Mesothelial cell of epicardium (in vitro differentiated cells): Measurements from ENCODE around the gene UBE2E3. TPM values are rescaled to one million over a fixed set of nuclear protein-coding genes. Genes with fewer than 3 reads are reported as not detected.

ENCODE experiments used
- DNase-seq, 2 experiments: peaks; one replicate each; pipeline ENCODE4 v3.0.0; 2021; ENCODE audit warnings: low spot score in 2 of 2; ENCODE audit not compliant: unreplicated experiment in 2 of 2
- H3K27ac Mint-ChIP-seq: 2 replicates; pipeline ENCODE4 v1.8.0; 2021; ENCODE audit warnings: mixed read lengths
- H3K27me3 Mint-ChIP-seq: 2 replicates; pipeline ENCODE4 v1.8.0; 2021; ENCODE audit warnings: low read depth, mixed read lengths
- H3K36me3 Mint-ChIP-seq: 2 replicates; pipeline ENCODE4 v1.8.0; 2021; ENCODE audit warnings: mixed read lengths
- H3K4me1 Mint-ChIP-seq: 2 replicates; pipeline ENCODE4 v1.8.0; 2021; ENCODE audit warnings: mixed read lengths
- H3K4me3 Mint-ChIP-seq: 2 replicates; pipeline ENCODE4 v1.8.0; 2021; ENCODE audit warnings: mild to moderate bottlenecking, moderate library complexity, mixed read lengths
- H3K9me3 Mint-ChIP-seq: 2 replicates; pipeline ENCODE4 v1.8.0; 2021; ENCODE audit warnings: mixed read lengths
- total RNA-seq: library from RNA; stranded (reverse); gene quantifications from 3 replicates; pipeline ENCODE4 v1.2.1, GENCODE V29; 2021
- TF ChIP-seq, protein P1 (sequence below): fragments of 200-600 bp; sonication (generic); IDR thresholded peaks from one replicate; pipeline ENCODE4 v1.5.0; 2021; ENCODE audit warnings: antibody characterized with exemption; ENCODE audit not compliant: unreplicated experiment

Gene UBE2E3
- total RNA-seq, 1 donor from 2014 or later, result 112 TPM

DNA sequence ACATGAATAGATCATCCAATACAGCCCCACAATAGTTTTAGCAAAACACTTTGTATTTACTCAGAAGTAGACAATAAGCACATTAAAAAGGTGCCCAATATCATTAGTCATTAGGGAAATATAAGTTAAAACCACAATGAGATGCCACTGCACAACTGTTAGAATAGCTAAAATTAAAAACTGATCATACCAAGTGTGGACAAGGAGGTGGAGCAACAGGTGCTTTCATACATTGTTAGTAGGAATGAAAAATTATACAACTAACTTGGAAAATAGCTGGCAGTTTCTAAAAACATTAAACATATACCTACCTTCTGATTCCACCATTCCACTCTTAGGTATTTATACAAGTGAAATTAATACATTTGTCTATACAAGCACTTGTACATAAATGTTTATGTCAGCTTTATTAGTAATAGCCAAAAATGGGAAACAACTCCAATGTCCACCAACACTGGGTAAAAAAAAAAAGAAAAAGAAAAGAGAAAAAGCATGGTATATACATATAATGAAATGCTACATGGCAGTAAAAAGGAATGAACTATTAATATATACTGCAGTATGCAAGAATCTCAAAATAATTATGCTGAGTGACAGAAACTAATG, 27.6 kb upstream of the UBE2E3 start:
- TF ChIP-seq, protein P1, sequence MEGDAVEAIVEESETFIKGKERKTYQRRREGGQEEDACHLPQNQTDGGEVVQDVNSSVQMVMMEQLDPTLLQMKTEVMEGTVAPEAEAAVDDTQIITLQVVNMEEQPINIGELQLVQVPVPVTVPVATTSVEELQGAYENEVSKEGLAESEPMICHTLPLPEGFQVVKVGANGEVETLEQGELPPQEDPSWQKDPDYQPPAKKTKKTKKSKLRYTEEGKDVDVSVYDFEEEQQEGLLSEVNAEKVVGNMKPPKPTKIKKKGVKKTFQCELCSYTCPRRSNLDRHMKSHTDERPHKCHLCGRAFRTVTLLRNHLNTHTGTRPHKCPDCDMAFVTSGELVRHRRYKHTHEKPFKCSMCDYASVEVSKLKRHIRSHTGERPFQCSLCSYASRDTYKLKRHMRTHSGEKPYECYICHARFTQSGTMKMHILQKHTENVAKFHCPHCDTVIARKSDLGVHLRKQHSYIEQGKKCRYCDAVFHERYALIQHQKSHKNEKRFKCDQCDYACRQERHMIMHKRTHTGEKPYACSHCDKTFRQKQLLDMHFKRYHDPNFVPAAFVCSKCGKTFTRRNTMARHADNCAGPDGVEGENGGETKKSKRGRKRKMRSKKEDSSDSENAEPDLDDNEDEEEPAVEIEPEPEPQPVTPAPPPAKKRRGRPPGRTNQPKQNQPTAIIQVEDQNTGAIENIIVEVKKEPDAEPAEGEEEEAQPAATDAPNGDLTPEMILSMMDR, result no peak
- Mint-ChIP-seq H3K9me3 (peaks cover 8% of the 10 kb centered on the region), H3K4me1 (no peaks in the 10 kb centered on the region), H3K36me3 (no peaks in the 10 kb centered on the region), H3K4me3 (no peak overlapping the region), H3K27me3 (peaks cover 2% of the 10 kb centered on the region), H3K27ac (no peak overlapping the region)
- no peak for DNase-seq

DNA sequence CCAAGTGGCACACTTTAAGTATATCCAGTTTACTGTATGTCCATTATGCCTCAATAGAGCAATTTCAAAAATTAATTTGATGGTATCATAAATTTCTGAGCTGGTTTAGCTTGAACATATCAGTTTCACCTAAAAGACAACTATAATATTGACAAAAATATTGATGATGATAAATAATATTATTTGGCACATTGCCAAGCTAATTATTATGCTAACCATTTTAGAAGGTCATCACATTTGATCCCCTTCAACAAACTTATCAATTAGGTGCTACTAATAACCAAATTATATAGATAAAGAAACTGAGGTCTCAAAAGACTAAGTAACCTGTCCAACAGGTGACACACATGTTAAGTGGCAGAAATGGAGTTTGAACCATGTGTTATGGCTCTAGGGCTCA, 26.9 kb upstream of the UBE2E3 start:
- H3K4me1 Mint-ChIP-seq, result no peaks in the 10 kb centered on the region
- TF ChIP-seq, protein P1, result no peak
- no peak overlapping the region for H3K4me3 Mint-ChIP-seq
- H3K27me3 Mint-ChIP-seq, result peaks cover 2% of the 10 kb centered on the region
- no peaks in the 10 kb centered on the region for H3K36me3 Mint-ChIP-seq
- no peak overlapping the region for H3K27ac Mint-ChIP-seq
- peaks cover 8% of the 10 kb centered on the region for H3K9me3 Mint-ChIP-seq
- DNase-seq, result no peak

DNA sequence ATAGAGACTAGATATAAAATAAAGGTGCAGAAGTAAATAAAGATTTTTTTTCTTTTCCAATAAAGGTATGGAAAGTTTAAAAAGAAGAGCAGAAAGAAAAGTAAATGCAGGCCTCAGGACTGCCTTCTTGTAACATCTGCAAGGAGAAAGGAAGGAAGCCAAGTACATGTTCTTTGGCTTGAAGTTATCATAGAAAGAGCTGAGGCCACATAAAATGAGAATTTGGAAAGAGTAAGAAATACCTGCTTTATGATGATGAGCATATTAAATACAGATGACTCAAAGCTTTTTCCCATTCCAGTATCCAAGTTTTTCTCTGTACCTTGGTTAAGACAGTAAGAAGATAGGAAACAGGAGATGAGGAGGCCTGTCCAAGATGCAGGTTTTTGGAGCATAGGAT, 25.3 kb upstream of the UBE2E3 start:
- Mint-ChIP-seq H3K27me3 (peaks cover 2% of the 10 kb centered on the region), H3K27ac (no peak overlapping the region), H3K36me3 (no peaks in the 10 kb centered on the region), H3K4me3 (no peak overlapping the region), H3K4me1 (no peaks in the 10 kb centered on the region), H3K9me3 (peaks cover 8% of the 10 kb centered on the region)
- TF ChIP-seq, protein P1, result no peak
- no peak for DNase-seq

DNA sequence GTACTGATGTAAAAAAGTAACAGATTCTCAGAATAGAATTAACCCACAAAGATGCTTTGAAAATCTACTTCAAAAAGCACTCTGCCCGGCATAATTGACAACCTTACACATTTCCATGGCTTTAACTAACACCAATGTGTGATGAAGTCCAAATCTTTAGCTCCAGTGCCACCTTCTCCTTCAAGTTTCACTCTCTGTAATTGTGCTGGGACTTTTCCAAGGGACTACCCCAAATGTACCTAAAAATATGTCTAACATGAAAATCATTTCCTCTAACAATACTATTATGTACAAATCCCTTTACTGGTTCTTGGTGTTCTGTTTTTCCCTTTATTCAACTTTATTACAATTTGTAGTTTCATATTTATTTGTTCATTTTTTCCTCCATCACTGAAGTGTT, 20.6 kb upstream of the UBE2E3 start:
- H3K4me3 Mint-ChIP-seq, result no peak overlapping the region
- H3K27me3 Mint-ChIP-seq, result peaks cover 2% of the 10 kb centered on the region
- no peaks in the 10 kb centered on the region for H3K9me3 Mint-ChIP-seq
- TF ChIP-seq, protein P1, result no peak
- peaks cover 4% of the 10 kb centered on the region for H3K4me1 Mint-ChIP-seq
- no peak for DNase-seq
- H3K27ac Mint-ChIP-seq, result no peak overlapping the region
- no peaks in the 10 kb centered on the region for H3K36me3 Mint-ChIP-seq

DNA sequence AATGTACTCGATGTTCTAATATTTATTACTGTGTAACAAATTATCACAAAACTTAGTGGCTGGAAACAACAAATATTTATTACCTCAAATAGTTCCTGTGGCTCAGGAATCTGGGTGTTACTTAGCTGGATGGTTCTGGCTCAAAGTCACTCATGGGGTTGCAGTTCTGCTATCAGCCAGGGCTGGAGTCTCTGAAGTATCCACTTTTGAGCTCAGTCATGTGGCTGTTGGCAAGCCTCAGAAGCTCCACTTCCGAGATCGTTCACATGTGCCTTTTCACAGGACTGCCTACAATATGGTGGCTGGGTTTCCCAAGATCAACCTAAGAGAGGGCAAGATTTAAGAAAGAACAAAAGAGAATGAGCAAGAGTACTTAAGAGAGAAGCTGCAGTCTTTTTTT, 19.4 kb upstream of the UBE2E3 start:
- H3K9me3 Mint-ChIP-seq, result no peaks in the 10 kb centered on the region
- H3K27ac Mint-ChIP-seq, result no peak overlapping the region
- peaks cover 2% of the 10 kb centered on the region for H3K27me3 Mint-ChIP-seq
- no peaks in the 10 kb centered on the region for H3K36me3 Mint-ChIP-seq
- TF ChIP-seq, protein P1, result no peak
- H3K4me3 Mint-ChIP-seq, result no peak overlapping the region
- DNase-seq, result no peak
- H3K4me1 Mint-ChIP-seq, result peaks cover 4% of the 10 kb centered on the region
